Inferior parietal cortex (tissue), 1 donor: Measurements from ENCODE around the gene EFHC2.
"Not testable (repeated sequence)": the region's sequence is repeated elsewhere in the genome, so short reads cannot be mapped to it uniquely, and the experiment has no call there.

ENCODE experiments used
- DNase-seq: peaks from one replicate; pipeline ENCODE4 v3.0.0-alpha.2; 2016; ENCODE audit errors: extremely low spot score

The EFHC2 gene

GRCh38 chrX:44234541-44234940 is 108.9 kb downstream of the EFHC2 start:
- no peak for DNase-seq

- no peak for DNase-seq
These were observed 109.4 kb downstream of the EFHC2 start for GRCh38 chrX:44234116-44234515.

- DNase-seq = no peak
These were observed 111.4 kb downstream of the EFHC2 start for GRCh38 chrX:44232081-44232480.

- peak; percentile 27 for DNase-seq
These were observed 114.9 kb downstream of the EFHC2 start for GRCh38 chrX:44228621-44229020.

- DNase-seq = no peak
These were observed 115.5 kb downstream of the EFHC2 start for GRCh38 chrX:44227991-44228390.

GRCh38 chrX:44225667-44226066 is 117.8 kb downstream of the EFHC2 start:
- no peak for DNase-seq

- DNase-seq = no peak
These were observed 118.7 kb downstream of the EFHC2 start for GRCh38 chrX:44224760-44225159.

GRCh38 chrX:44223150-44223549 is 120.3 kb downstream of the EFHC2 start:
- DNase-seq = no peak

GRCh38 chrX:44218465-44218864 is 125.0 kb downstream of the EFHC2 start:
- no peak for DNase-seq

GRCh38 chrX:44216171-44216570 is 127.3 kb downstream of the EFHC2 start:
- DNase-seq = no peak

GRCh38 chrX:44203791-44204190 is 139.7 kb downstream of the EFHC2 start:
- DNase-seq = no peak

- no peak for DNase-seq
These were observed 140.9 kb downstream of the EFHC2 start for GRCh38 chrX:44202596-44202995.

GRCh38 chrX:44189116-44189515 is 154.4 kb downstream of the EFHC2 start:
- no peak for DNase-seq

GRCh38 chrX:44187915-44188314 is 155.6 kb downstream of the EFHC2 start:
- not testable (repeated sequence) for DNase-seq

- DNase-seq = peak; percentile 23
These were observed 160.1 kb downstream of the EFHC2 start for GRCh38 chrX:44183329-44183728.

- DNase-seq = no peak
These were observed 165.0 kb downstream of the EFHC2 start for GRCh38 chrX:44178274-44179053.

GRCh38 chrX:44175455-44175854 is 168.0 kb downstream of the EFHC2 start:
- no peak for DNase-seq

- DNase-seq = no peak
These were observed 169.4 kb downstream of the EFHC2 start for GRCh38 chrX:44174061-44174460.

- DNase-seq = no peak
These were observed 170.3 kb downstream of the EFHC2 start for GRCh38 chrX:44173219-44173618.

GRCh38 chrX:44167116-44167515 is 176.4 kb downstream of the EFHC2 start:
- no peak for DNase-seq

- DNase-seq = no peak
These were observed 180.5 kb downstream of the EFHC2 start for GRCh38 chrX:44162964-44163475.

GRCh38 chrX:44157858-44158257 is 185.6 kb downstream of the EFHC2 start:
- DNase-seq = no peak

- DNase-seq = no peak
These were observed 186.2 kb downstream of the EFHC2 start for GRCh38 chrX:44157283-44157682.

- DNase-seq = no peak
These were observed 186.7 kb downstream of the EFHC2 start for GRCh38 chrX:44156726-44157125.
